GM12878 (cell line): Measurements from ENCODE around the gene TGFBI.

ENCODE experiments used
- ATF3 ChIP-seq: IDR thresholded peaks from 2 replicates; pipeline ENCODE4 v1.6.1; 2011; ENCODE audit warnings: low read depth, mild to moderate bottlenecking, low read length, moderate library complexity, borderline replicate concordance; ENCODE audit errors: extremely low read depth
- BCL11A ChIP-seq: IDR thresholded peaks from 2 replicates; pipeline ENCODE4 v1.6.1; 2011; ENCODE audit warnings: low read depth, low read length
- CTCF ChIP-seq, 3 experiments: IDR thresholded peaks in 2 of 3; conservative IDR thresholded peaks in 1 of 3; 2 replicates each; pipeline ENCODE4 v1.5.1; 2011; ENCODE audit warnings: low read depth in 3 of 3, low read length in 3 of 3, mild to moderate bottlenecking in 3 of 3, control low read depth in 2 of 3, moderate library complexity in 2 of 3, inconsistent platforms in 1 of 3, mixed read lengths in 1 of 3; ENCODE audit not compliant: control insufficient read depth in 2 of 3, insufficient read depth in 1 of 3; ENCODE audit errors: extremely low read depth in 1 of 3
- DPF2 ChIP-seq: fragments of 450-650 bp; IDR thresholded peaks from 2 replicates; pipeline ENCODE4 v1.6.1; 2017; ENCODE audit warnings: mild to moderate bottlenecking
- EZH2 ChIP-seq: IDR thresholded peaks from 2 replicates; pipeline ENCODE4 v1.6.1; 2012; ENCODE audit warnings: low read depth, mild to moderate bottlenecking, control low read depth, inconsistent platforms, low read length, borderline replicate concordance; ENCODE audit not compliant: control insufficient read depth
- FOXM1 ChIP-seq: IDR thresholded peaks from 2 replicates; pipeline ENCODE4 v1.6.1; 2012; ENCODE audit warnings: low read depth, mild to moderate bottlenecking, inconsistent platforms, low read length, moderate library complexity
- RAD21 ChIP-seq: IDR thresholded peaks from 2 replicates; pipeline ENCODE4 v1.6.1; 2011; ENCODE audit warnings: mild to moderate bottlenecking, low read depth, low read length, moderate library complexity; ENCODE audit not compliant: insufficient read depth
- SUZ12 ChIP-seq: fragments of 200-600 bp; sonication (generic); IDR thresholded peaks from one replicate; pipeline ENCODE4 v1.6.1; 2018; ENCODE audit warnings: antibody characterized with exemption, mild to moderate bottlenecking; ENCODE audit not compliant: unreplicated experiment
- YBX1 ChIP-seq: fragments of 450-650 bp; IDR thresholded peaks from 2 replicates; pipeline ENCODE4 v1.6.1; 2016; ENCODE audit warnings: antibody characterized with exemption
- ZSCAN29 ChIP-seq: fragments of 450-650 bp; IDR thresholded peaks from 2 replicates; pipeline ENCODE4 v1.6.1; 2017; ENCODE audit warnings: mild to moderate bottlenecking, moderate library complexity

- no peak for TF ChIP-seq ZSCAN29
- TF ChIP-seq FOXM1: no peak
- no peak for TF ChIP-seq SUZ12
- TF ChIP-seq EZH2: no peak
- no peak for TF ChIP-seq CTCF (IDR thresholded peaks at IDR 0.05 in 2 of 3, conservative IDR thresholded peaks at IDR 0.05 in 1 of 3; ENCODE audit: control insufficient read depth in 2 of 3, extremely low read depth in 1 of 3, insufficient read depth in 1 of 3, low read depth in 3 of 3, low read length in 3 of 3)
- 0 out of 2 replicates have a peak, but pooled peaks have one; percentile 61 for TF ChIP-seq DPF2
- TF ChIP-seq YBX1: no peak
- TF ChIP-seq BCL11A: no peak
- TF ChIP-seq ATF3: no peak
- TF ChIP-seq RAD21: no peak
Observed at GRCh38 chr5:136037001-136037705, 8.4 kb downstream of the TGFBI start.
